Neural progenitor cell (in vitro differentiated cells): ENCODE data around the gene P4HTM. TPM values are rescaled to one million over a fixed set of nuclear protein-coding genes. Genes with fewer than 3 reads are reported as not detected.

ENCODE experiments used
- DNase-seq: peaks from one replicate; pipeline ENCODE4 v3.0.0-alpha.2; 2016; ENCODE audit warnings: low spot score
- H2AFZ ChIP-seq: fragments of 200-600 bp; sonication (generic); replicated peaks from 2 replicates; pipeline ENCODE4 v1.6.1; 2016; ENCODE audit warnings: antibody characterized with exemption
- H3F3A ChIP-seq: fragments of 200-600 bp; sonication (generic); 2 replicates; pipeline ENCODE4 v1.6.1; 2016; ENCODE audit warnings: antibody characterized with exemption, low read depth
- H3K27ac ChIP-seq: fragments of 200-600 bp; sonication (generic); 2 replicates; pipeline ENCODE4 v1.5.1; 2016; ENCODE audit warnings: mild to moderate bottlenecking
- H3K27me3 ChIP-seq: fragments of 200-600 bp; sonication (generic); 2 replicates; pipeline ENCODE4 v1.6.1; 2016; ENCODE audit warnings: mild to moderate bottlenecking, moderate library complexity
- H3K36me3 ChIP-seq: fragments of 200-600 bp; sonication (generic); 2 replicates; pipeline ENCODE4 v1.5.1; 2016
- H3K4me1 ChIP-seq: fragments of 200-600 bp; sonication (generic); 2 replicates; pipeline ENCODE4 v1.6.1; 2016; ENCODE audit warnings: mixed run types
- H3K4me2 ChIP-seq: fragments of 200-600 bp; sonication (generic); 2 replicates; pipeline ENCODE4 v1.6.1; 2016
- H3K4me3 ChIP-seq: fragments of 200-600 bp; sonication (generic); 2 replicates; pipeline ENCODE4 v1.5.1; 2016
- H3K79me2 ChIP-seq: fragments of 200-600 bp; sonication (generic); 2 replicates; pipeline ENCODE4 v1.6.1; 2016; ENCODE audit warnings: low read depth
- H3K9ac ChIP-seq: fragments of 200-600 bp; sonication (generic); 2 replicates; pipeline ENCODE4 v1.6.1; 2016
- H3K9me3 ChIP-seq: fragments of 200-600 bp; sonication (generic); 2 replicates; pipeline ENCODE4 v1.5.1; 2016; ENCODE audit warnings: low read depth
- H4K20me1 ChIP-seq: fragments of 200-600 bp; sonication (generic); 2 replicates; pipeline ENCODE4 v1.6.1; 2016; ENCODE audit warnings: low read depth
- H3K27ac Mint-ChIP-seq: 3 replicates; pipeline ENCODE4 v1.8.0; 2021; ENCODE audit warnings: mixed read lengths
- H3K27me3 Mint-ChIP-seq: 2 replicates; pipeline ENCODE4 v1.8.0; 2022; ENCODE audit warnings: low read depth, mild to moderate bottlenecking, inconsistent platforms, moderate library complexity, mixed read lengths; ENCODE audit not compliant: insufficient read depth
- H3K36me3 Mint-ChIP-seq: 3 replicates; pipeline ENCODE4 v1.8.0; 2021; ENCODE audit warnings: mixed read lengths
- H3K4me1 Mint-ChIP-seq: 3 replicates; pipeline ENCODE4 v1.8.0; 2021; ENCODE audit warnings: mixed read lengths
- H3K4me3 Mint-ChIP-seq: 3 replicates; pipeline ENCODE4 v1.8.0; 2021; ENCODE audit warnings: mild to moderate bottlenecking, moderate library complexity, mixed read lengths
- H3K9me3 Mint-ChIP-seq: 3 replicates; pipeline ENCODE4 v1.8.0; 2020; ENCODE audit warnings: mixed read lengths
- CTCF ChIP-seq: fragments of 200-600 bp; sonication (generic); IDR thresholded peaks from 2 replicates; pipeline ENCODE4 v1.5.1; 2017; ENCODE audit warnings: antibody characterized with exemption, mild to moderate bottlenecking
- EZH2 ChIP-seq: fragments of 200-600 bp; sonication (generic); IDR thresholded peaks from 2 replicates; pipeline ENCODE4 v1.6.1; 2017; ENCODE audit warnings: antibody characterized with exemption, mild to moderate bottlenecking, moderate library complexity
- EZH2phosphoT487 ChIP-seq: fragments of 200-600 bp; sonication (generic); IDR thresholded peaks from 2 replicates; pipeline ENCODE4 v1.6.1; 2017; ENCODE audit warnings: antibody characterized with exemption
- total RNA-seq: library from RNA; depleted of rRNA; stranded (reverse); fragments of >200 nt; gene quantifications from 2 replicates; pipeline ENCODE4 v1.2.3, GENCODE V29; 2015; ENCODE audit warnings: low replicate concordance

Gene P4HTM
- total RNA-seq, 1 donor from 2014 or later = 15.3 TPM

- Mint-ChIP-seq H3K9me3 (no peaks in the 10 kb centered on the region), H3K36me3 (peaks cover 21% of the 10 kb centered on the region), H3K27ac (no peak overlapping the region)
Measured at GRCh38 chr3:48980295-48980694, 9.7 kb upstream of the P4HTM start.

GRCh38 chr3:48982016-48982415 lies 8.0 kb upstream of the P4HTM start:
- H3K27ac ChIP-seq = no peak overlapping the region
- H2AFZ ChIP-seq = no peak overlapping the region
- H3K36me3 ChIP-seq = no peaks in the 10 kb centered on the region
- no peak overlapping the region for H3K4me2 ChIP-seq
- no peaks in the 10 kb centered on the region for H3K9me3 Mint-ChIP-seq
- no peak overlapping the region for H3K4me3 ChIP-seq
- H3K27ac Mint-ChIP-seq = no peak overlapping the region
- no peaks in the 10 kb centered on the region for H3K4me1 Mint-ChIP-seq
- H3K9ac ChIP-seq = no peak overlapping the region
- H3K79me2 ChIP-seq = no peaks in the 10 kb centered on the region
- H3K4me3 Mint-ChIP-seq = no peak overlapping the region
- peaks cover 3% of the 10 kb centered on the region for H4K20me1 ChIP-seq
- H3F3A ChIP-seq = no peaks in the 10 kb centered on the region
- H3K4me1 ChIP-seq = no peaks in the 10 kb centered on the region
- TF ChIP-seq EZH2phosphoT487 = no peak
- TF ChIP-seq CTCF = no peak
- TF ChIP-seq EZH2 = no peak
- DNase-seq = no peak
- H3K27me3 Mint-ChIP-seq = peaks cover 9% of the 10 kb centered on the region
- peaks cover 18% of the 10 kb centered on the region for H3K36me3 Mint-ChIP-seq
- no peaks in the 10 kb centered on the region for H3K9me3 ChIP-seq
- no peaks in the 10 kb centered on the region for H3K27me3 ChIP-seq

More at GRCh38 chr3:48980295-48980694, 9.7 kb upstream of the P4HTM start:
- peaks cover 6% of the 10 kb centered on the region for H3K27me3 Mint-ChIP-seq
- Histone ChIP-seq H3K4me3 (no peak overlapping the region), H2AFZ (no peak overlapping the region), H3K79me2 (no peaks in the 10 kb centered on the region), H4K20me1 (peaks cover 3% of the 10 kb centered on the region), H3F3A (no peaks in the 10 kb centered on the region), H3K36me3 (no peaks in the 10 kb centered on the region), H3K9ac (no peak overlapping the region), H3K9me3 (no peaks in the 10 kb centered on the region), H3K4me1 (no peaks in the 10 kb centered on the region), H3K27ac (no peak overlapping the region), H3K4me2 (no peak overlapping the region), H3K27me3 (no peaks in the 10 kb centered on the region)
- TF ChIP-seq EZH2 = no peak
- TF ChIP-seq EZH2phosphoT487 = no peak
- TF ChIP-seq CTCF = no peak
- no peak for DNase-seq
- H3K4me3 Mint-ChIP-seq = no peak overlapping the region
- no peaks in the 10 kb centered on the region for H3K4me1 Mint-ChIP-seq

- no peaks in the 10 kb centered on the region for H3K79me2 ChIP-seq
- no peak overlapping the region for H3K9ac ChIP-seq
- peak overlapping the region; percentile 26 for H3K27ac Mint-ChIP-seq
- H3K9me3 ChIP-seq = no peaks in the 10 kb centered on the region
- H3F3A ChIP-seq = peaks cover 2% of the 10 kb centered on the region
- no peak overlapping the region for H3K4me3 ChIP-seq
- H4K20me1 ChIP-seq = peaks cover 3% of the 10 kb centered on the region
- H3K36me3 Mint-ChIP-seq = peaks cover 18% of the 10 kb centered on the region
- no peaks in the 10 kb centered on the region for H3K27me3 ChIP-seq
- H2AFZ ChIP-seq = no peak overlapping the region
- no peak overlapping the region for H3K27ac ChIP-seq
- no peaks in the 10 kb centered on the region for H3K36me3 ChIP-seq
- no peaks in the 10 kb centered on the region for H3K4me1 ChIP-seq
- no peak overlapping the region for H3K4me2 ChIP-seq
- H3K4me3 Mint-ChIP-seq = no peak overlapping the region
- no peak for TF ChIP-seq EZH2phosphoT487
- no peak for TF ChIP-seq CTCF
- TF ChIP-seq EZH2 = no peak
- no peaks in the 10 kb centered on the region for H3K4me1 Mint-ChIP-seq
- H3K9me3 Mint-ChIP-seq = no peaks in the 10 kb centered on the region
- DNase-seq = no peak
- H3K27me3 Mint-ChIP-seq = peaks cover 9% of the 10 kb centered on the region
Measured at GRCh38 chr3:48982686-48983085, 7.4 kb upstream of the P4HTM start.
